Prostate gland (tissue), 2 donors: Measurements from ENCODE around the gene ANO2. TPM values are rescaled to one million over a fixed set of nuclear protein-coding genes. Genes with fewer than 3 reads are reported as not detected.

Experiments
- DNase-seq: peaks from one replicate; pipeline ENCODE4 v3.0.0-alpha.2; 2019; ENCODE audit warnings: low spot score
- H3K27ac ChIP-seq, 2 donors: fragments of 200-600 bp; sonication (generic); 2 replicates each; pipeline ENCODE4 v1.5.1; 2017 to 2019
- H3K27me3 ChIP-seq: fragments of 200-600 bp; sonication (generic); replicated peaks from 2 replicates; pipeline ENCODE4 v1.5.1; 2019; ENCODE audit not compliant: insufficient read depth
- H3K36me3 ChIP-seq, 2 donors: fragments of 200-600 bp; sonication (generic); 1 replicate in 1 of 2; 2 replicates in 1 of 2; pipeline versions ENCODE4 v1.5.1 to v1.8.1; 2017 to 2019
- H3K4me1 ChIP-seq: fragments of 200-600 bp; sonication (generic); replicated peaks from 2 replicates; pipeline ENCODE4 v1.5.1; 2019
- H3K4me3 ChIP-seq, 2 donors: fragments of 200-600 bp; sonication (generic); 2 replicates each; pipeline ENCODE4 v1.5.1; 2017 to 2019
- H3K9me3 ChIP-seq: fragments of 200-600 bp; sonication (generic); 2 replicates; pipeline ENCODE4 v1.5.1; 2017
- CTCF ChIP-seq, 4 experiments: fragments of 200-600 bp in 2 of 4; fragments of 450-650 bp in 2 of 4; sonication (generic) in 2 of 4; IDR thresholded peaks; 1 replicate in 3 of 4; 2 replicates in 1 of 4; pipeline ENCODE4 v1.5.1; 2016 to 2019; ENCODE audit warnings: antibody characterized with exemption in 4 of 4, mild to moderate bottlenecking in 2 of 4, moderate library complexity in 2 of 4
- POLR2A ChIP-seq: fragments of 450-650 bp; IDR thresholded peaks from one replicate; pipeline ENCODE4 v1.6.1; 2016; ENCODE audit warnings: antibody characterized with exemption, mild to moderate bottlenecking
- POLR2AphosphoS5 ChIP-seq: sonication (generic); formaldehyde crosslinking; IDR thresholded peaks from one replicate; pipeline ENCODE4 v1.6.1; 2017; ENCODE audit warnings: antibody characterized with exemption
- WGBS: methylation state at CpG from one replicate; pipeline ENCODE4 v1.1.5; 2018; 5-methylcytosine and 5-hydroxymethylcytosine counted together
- intact Hi-C: fragments of 100-400 bp; cut with DNase I; formaldehyde crosslinking; loops from one replicate; pipeline ENCODE4 v1.14.2; 2022
- total RNA-seq, 2 donors: library from RNA; depleted of rRNA; stranded (reverse); fragments of >200 nt; gene quantifications; one replicate each; pipeline ENCODE4 v1.1.0, GENCODE V29; 2016

The ANO2 gene
- total RNA-seq, 2 donors from 2014 or later: 0.64 to 7.0 TPM

GRCh38 chr12:5900533-5901205, 44.4 kb downstream of the ANO2 start:
- no peak for TF ChIP-seq POLR2AphosphoS5
- TF ChIP-seq POLR2A: no peak
- TF ChIP-seq CTCF (IDR thresholded peaks at IDR 0.05): no peak

GRCh38 chr12:5900076-5900475, 45.0 kb downstream of the ANO2 start:
- no peak overlapping the region for H3K4me3 ChIP-seq
- TF ChIP-seq CTCF (IDR thresholded peaks at IDR 0.05) (no peak), POLR2AphosphoS5 (no peak), POLR2A (no peak)
- no peak overlapping the region for H3K27ac ChIP-seq
- no peaks in the 10 kb centered on the region for H3K27me3 ChIP-seq
- no peak for DNase-seq
- intact Hi-C loops: no loop called here
- no peaks in the 10 kb centered on the region for H3K36me3 ChIP-seq
- 73% methylated on average over 4 of the region's 4 CpGs for WGBS
- H3K4me1 ChIP-seq: no peaks in the 10 kb centered on the region
- H3K9me3 ChIP-seq: no peaks in the 10 kb centered on the region

More at GRCh38 chr12:5900533-5901205, 44.4 kb downstream of the ANO2 start:
- WGBS: 67% methylated on average over 15 of the region's 15 CpGs
- Histone ChIP-seq H3K9me3 (no peaks in the 10 kb centered on the region), H3K27me3 (no peaks in the 10 kb centered on the region), H3K4me1 (no peaks in the 10 kb centered on the region), H3K27ac (no peak overlapping the region), H3K4me3 (no peak overlapping the region), H3K36me3 (no peaks in the 10 kb centered on the region)
- DNase-seq: no peak
- intact Hi-C loops: no loop called here

- DNase-seq: no peak
- intact Hi-C loops: no loop called here
- no peak overlapping the region for H3K27ac ChIP-seq
- no peaks in the 10 kb centered on the region for H3K36me3 ChIP-seq
- 87% methylated on average over 3 of the region's 3 CpGs for WGBS
- H3K27me3 ChIP-seq: no peaks in the 10 kb centered on the region
- no peak overlapping the region for H3K4me3 ChIP-seq
- no peaks in the 10 kb centered on the region for H3K4me1 ChIP-seq
- no peaks in the 10 kb centered on the region for H3K9me3 ChIP-seq
- no peak for TF ChIP-seq POLR2A
- TF ChIP-seq POLR2AphosphoS5: no peak
- TF ChIP-seq CTCF (IDR thresholded peaks at IDR 0.05): no peak
Observed at GRCh38 chr12:5899675-5900074, 45.4 kb downstream of the ANO2 start.

- no peak overlapping the region for H3K4me3 ChIP-seq
- no peak for TF ChIP-seq CTCF (IDR thresholded peaks at IDR 0.05)
- TF ChIP-seq POLR2A: no peak
- no peak for TF ChIP-seq POLR2AphosphoS5
- no peaks in the 10 kb centered on the region for H3K4me1 ChIP-seq
- intact Hi-C loops: no loop called here
- no peak overlapping the region for H3K27ac ChIP-seq
- 88% methylated on average over 3 of the region's 3 CpGs for WGBS
- no peaks in the 10 kb centered on the region for H3K36me3 ChIP-seq
- no peak for DNase-seq
- no peaks in the 10 kb centered on the region for H3K27me3 ChIP-seq
- no peaks in the 10 kb centered on the region for H3K9me3 ChIP-seq
Observed at GRCh38 chr12:5898874-5899273, 46.2 kb downstream of the ANO2 start.

GRCh38 chr12:5889381-5890047, 55.5 kb downstream of the ANO2 start:
- H3K9me3 ChIP-seq: no peaks in the 10 kb centered on the region
- no peak for TF ChIP-seq CTCF (IDR thresholded peaks at IDR 0.05)
- no peak for TF ChIP-seq POLR2AphosphoS5
- no peak for TF ChIP-seq POLR2A
- H3K36me3 ChIP-seq: no peaks in the 10 kb centered on the region
- peaks cover 2% of the 10 kb centered on the region for H3K27me3 ChIP-seq
- 84% methylated on average over 6 of the region's 6 CpGs for WGBS
- no peak overlapping the region for H3K27ac ChIP-seq
- intact Hi-C loops: no loop called here
- no peak for DNase-seq
- no peak overlapping the region for H3K4me3 ChIP-seq
- H3K4me1 ChIP-seq: no peaks in the 10 kb centered on the region
